Activated CD4-positive, alpha-beta memory T cell treated with anti-CD3 and anti-CD28 coated beads for 36 hours (primary cell): ENCODE measurements around the gene RASA3. TPM values are rescaled to one million over a fixed set of nuclear protein-coding genes. Genes with fewer than 3 reads are reported as not detected.
A peak's percentile ranks its signal among the peaks of the same experiment; 100 is the strongest.

Experiments used
- CTCF ChIA-PET: fragments of 350-600 bp; sonication (Branson Sonifier 250); formaldehyde crosslinking; loops from one replicate; lab custom pipeline; 2021; ENCODE audit warnings: antibody characterized with exemption, inconsistent platforms; lab: Charles Lee
- POLR2A ChIA-PET: fragments of 350-600 bp; sonication (Branson Sonifier 250); formaldehyde crosslinking; loops from one replicate; lab custom pipeline; 2021; ENCODE audit warnings: antibody characterized with exemption; lab: Charles Lee
- DNase-seq: peaks from one replicate; pipeline ENCODE4 v3.0.0-alpha.2; 2020
- H3K27ac Mint-ChIP-seq: one replicate; pipeline ENCODE4 v1.8.0; 2021; ENCODE audit warnings: mixed read lengths
- H3K27me3 Mint-ChIP-seq: one replicate; pipeline ENCODE4 v1.8.0; 2021; ENCODE audit warnings: mixed read lengths
- H3K36me3 Mint-ChIP-seq: one replicate; pipeline ENCODE4 v1.8.0; 2021; ENCODE audit warnings: mixed read lengths
- H3K4me1 Mint-ChIP-seq: one replicate; pipeline ENCODE4 v1.8.0; 2021; ENCODE audit warnings: low read depth, mixed read lengths
- H3K4me3 Mint-ChIP-seq: one replicate; pipeline ENCODE4 v1.8.0; 2021; ENCODE audit warnings: mild to moderate bottlenecking, mixed read lengths
- H3K9me3 Mint-ChIP-seq: one replicate; pipeline ENCODE4 v1.8.0; 2021; ENCODE audit warnings: mixed read lengths
- intact Hi-C: fragments of 100-400 bp; cut with micrococcal nuclease; formaldehyde crosslinking; loops from one replicate; pipeline ENCODE4 v1.15.1; 2023
- total RNA-seq, 2 experiments: library from RNA; stranded (reverse); gene quantifications; one replicate each; pipeline ENCODE4 v1.2.3, GENCODE V29; 2021

RASA3 gene
- total RNA-seq, 2 experiments from 2014 or later, result 45.9 to 49.3 TPM

- peaks cover 35% of the 10 kb centered on the region for H3K36me3 Mint-ChIP-seq
- no peaks in the 10 kb centered on the region for H3K9me3 Mint-ChIP-seq
- no peak overlapping the region for H3K27ac Mint-ChIP-seq
- peaks cover 6% of the 10 kb centered on the region for H3K4me1 Mint-ChIP-seq
- CTCF ChIA-PET, result no interaction called here
- H3K27me3 Mint-ChIP-seq, result no peaks in the 10 kb centered on the region
- no peak for DNase-seq
- no peak overlapping the region for H3K4me3 Mint-ChIP-seq
- POLR2A ChIA-PET, result no interaction called here
- intact Hi-C loops, result no loop called here
Observed at GRCh38 chr13:114013336-114013735, 119.1 kb downstream of the RASA3 start.

DNA sequence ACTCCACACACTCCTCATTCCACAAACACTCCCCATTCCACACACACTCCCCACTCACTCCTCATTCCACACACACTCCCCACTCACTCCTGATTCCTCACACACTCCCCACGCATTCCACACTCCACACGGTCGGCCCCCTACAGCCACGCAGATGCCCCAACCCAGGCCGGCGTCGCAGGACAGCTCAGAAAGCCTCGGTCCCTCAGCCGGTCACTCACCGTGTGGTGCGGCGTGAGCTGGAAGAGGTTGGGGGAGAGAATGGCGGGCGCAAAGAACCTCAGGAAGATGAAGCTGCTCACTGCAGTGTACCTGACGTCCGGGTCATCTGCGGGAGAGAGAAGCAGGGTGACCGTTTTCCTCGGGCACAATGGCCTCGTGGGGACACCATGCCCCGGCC is 119.5 kb downstream of the RASA3 start:
- POLR2A ChIA-PET, result no interaction called here

DNA sequence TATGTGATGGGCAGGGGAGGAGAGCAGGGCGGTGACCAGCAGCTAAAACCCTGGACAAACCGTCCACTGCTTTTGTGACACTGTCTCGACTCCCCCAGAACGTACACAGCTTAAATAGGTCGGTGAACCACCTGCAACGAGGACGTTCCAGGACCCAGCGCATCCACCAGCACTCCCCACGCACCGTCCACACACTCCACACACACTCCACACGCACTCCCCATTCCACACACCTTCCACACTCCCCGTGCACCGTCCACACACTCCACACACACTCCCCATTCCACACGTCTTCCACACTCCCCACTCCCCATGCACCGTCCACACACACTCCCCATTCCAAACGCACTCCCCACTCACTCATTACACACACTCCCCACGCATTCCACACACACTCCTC is 120.3 kb downstream of the RASA3 start:
- no peak overlapping the region for H3K4me3 Mint-ChIP-seq
- no peak for DNase-seq
- POLR2A ChIA-PET, result no interaction called here

More for the DNA sequence above, 119.5 kb downstream of the RASA3 start:
- CTCF ChIA-PET, result no interaction called here
- Mint-ChIP-seq H3K9me3 (no peaks in the 10 kb centered on the region), H3K36me3 (peaks cover 33% of the 10 kb centered on the region), H3K27ac (no peak overlapping the region), H3K4me3 (no peak overlapping the region), H3K27me3 (no peaks in the 10 kb centered on the region), H3K4me1 (peaks cover 6% of the 10 kb centered on the region)
- intact Hi-C loops, result no loop called here
- DNase-seq, result no peak

DNA sequence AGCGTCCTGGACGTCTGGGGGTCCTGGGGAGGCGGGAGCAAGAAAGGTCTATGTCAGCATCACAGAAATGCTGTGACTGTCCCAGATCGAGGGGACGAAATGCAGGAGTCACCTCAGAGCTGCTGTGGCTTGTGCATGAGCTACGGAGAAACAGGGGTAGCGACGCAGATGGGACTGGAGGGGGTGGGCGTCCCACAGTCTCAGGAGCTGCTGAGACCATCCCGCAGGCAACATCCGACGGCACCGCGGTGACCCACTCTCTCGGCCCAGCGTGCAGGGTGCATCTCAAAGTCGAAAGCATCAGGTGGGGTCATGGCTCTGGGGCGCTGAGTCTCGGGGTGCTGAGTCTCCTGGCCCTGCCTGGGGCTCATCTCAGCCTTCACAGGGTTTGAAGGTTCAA is 121.2 kb downstream of the RASA3 start:
- ChIA-PET POLR2A (no interaction called here), CTCF (no interaction called here)
- Mint-ChIP-seq H3K9me3 (no peaks in the 10 kb centered on the region), H3K27me3 (no peaks in the 10 kb centered on the region), H3K36me3 (peaks cover 25% of the 10 kb centered on the region), H3K4me1 (peaks cover 6% of the 10 kb centered on the region), H3K4me3 (no peak overlapping the region), H3K27ac (peak overlapping the region; percentile 28)
- no peak for DNase-seq
- intact Hi-C loops, result no loop called here

More for the DNA sequence above, 120.3 kb downstream of the RASA3 start:
- Mint-ChIP-seq H3K9me3 (no peaks in the 10 kb centered on the region), H3K27ac (no peak overlapping the region), H3K4me1 (peaks cover 6% of the 10 kb centered on the region), H3K36me3 (peaks cover 32% of the 10 kb centered on the region), H3K27me3 (no peaks in the 10 kb centered on the region)
- intact Hi-C loops, result no loop called here
- CTCF ChIA-PET, result no interaction called here

DNA sequence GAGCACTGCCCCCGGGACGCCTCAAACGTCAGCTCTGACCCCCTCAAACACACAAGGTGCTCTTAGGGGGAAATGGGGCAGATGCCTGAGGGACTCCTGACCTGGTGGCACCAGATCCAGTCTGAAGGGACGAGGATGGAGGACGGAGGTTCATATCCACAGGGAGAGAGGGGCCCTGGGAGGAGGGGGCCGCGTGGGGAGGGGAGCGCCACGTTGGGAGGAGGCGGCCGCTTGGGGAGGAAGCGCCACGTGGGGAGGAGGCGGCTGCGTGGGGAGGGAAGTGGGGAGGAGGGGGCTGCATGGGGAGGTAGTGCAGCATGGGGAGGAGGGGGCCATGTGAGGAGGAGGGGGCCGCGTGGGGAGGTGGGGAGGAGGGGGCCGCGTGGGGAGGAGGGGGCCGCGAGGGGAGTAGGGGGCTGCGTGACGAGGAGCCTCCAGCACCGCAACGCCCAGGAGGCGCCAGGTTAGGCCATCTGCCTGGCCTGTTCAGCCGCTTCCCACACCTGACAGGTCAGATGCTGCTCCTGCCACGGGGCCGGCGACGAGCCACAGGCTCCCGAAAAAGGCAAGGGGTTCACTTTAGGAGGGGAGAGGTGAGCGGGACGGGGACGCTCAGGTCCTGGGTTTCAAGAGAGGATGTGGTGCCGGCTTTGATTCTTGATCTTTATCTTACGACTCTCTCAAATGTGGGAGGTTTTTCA is 121.9 kb downstream of the RASA3 start:
- Mint-ChIP-seq H3K4me3 (no peak overlapping the region), H3K36me3 (peaks cover 22% of the 10 kb centered on the region), H3K4me1 (peaks cover 3% of the 10 kb centered on the region), H3K27ac (peak overlapping the region; percentile 28), H3K9me3 (no peaks in the 10 kb centered on the region), H3K27me3 (no peaks in the 10 kb centered on the region)
- intact Hi-C loops, result no loop called here
- no peak for DNase-seq
- ChIA-PET CTCF (no interaction called here), POLR2A (no interaction called here)

DNA sequence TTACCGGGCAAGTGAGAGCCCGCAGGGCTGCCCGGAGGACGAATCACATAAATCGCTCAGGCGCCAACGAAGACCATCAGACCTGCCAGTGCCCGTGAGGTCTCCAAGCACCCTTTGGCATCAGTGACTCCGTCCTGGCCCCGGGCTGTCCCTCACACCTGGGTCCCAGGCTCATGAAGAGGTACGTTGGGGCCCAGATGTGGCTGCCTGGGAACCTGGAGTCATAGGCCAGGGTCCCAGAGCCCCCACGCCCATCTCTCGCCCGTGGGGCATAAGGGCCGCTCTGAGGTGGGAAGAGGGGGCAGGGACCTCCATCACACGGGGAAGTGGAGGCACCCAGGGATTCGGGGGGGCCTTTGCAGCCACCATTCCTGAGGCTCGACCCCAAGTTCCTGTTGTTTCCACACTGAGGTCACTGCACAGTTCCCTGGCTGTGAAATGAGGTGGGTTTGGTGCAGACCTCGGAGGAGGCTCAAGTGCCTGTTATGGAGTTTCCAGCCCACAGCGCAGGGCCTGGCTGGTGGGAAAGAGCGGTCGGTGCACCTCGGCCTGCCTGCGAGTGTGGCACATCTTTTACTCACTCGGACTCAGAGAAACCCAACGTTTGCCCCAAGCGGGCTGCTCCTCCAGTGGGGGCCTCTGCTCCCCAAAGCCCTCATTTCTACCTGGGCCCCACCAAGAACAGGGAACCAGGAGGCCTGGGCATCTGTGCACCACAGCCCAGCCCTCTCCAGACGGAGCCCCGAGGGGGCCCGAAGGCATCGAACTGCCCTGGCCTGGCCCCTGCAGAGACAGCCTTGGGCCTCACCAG is 122.6 kb downstream of the RASA3 start:
- CTCF ChIA-PET, result no interaction called here
- intact Hi-C loops, result no loop called here

DNA sequence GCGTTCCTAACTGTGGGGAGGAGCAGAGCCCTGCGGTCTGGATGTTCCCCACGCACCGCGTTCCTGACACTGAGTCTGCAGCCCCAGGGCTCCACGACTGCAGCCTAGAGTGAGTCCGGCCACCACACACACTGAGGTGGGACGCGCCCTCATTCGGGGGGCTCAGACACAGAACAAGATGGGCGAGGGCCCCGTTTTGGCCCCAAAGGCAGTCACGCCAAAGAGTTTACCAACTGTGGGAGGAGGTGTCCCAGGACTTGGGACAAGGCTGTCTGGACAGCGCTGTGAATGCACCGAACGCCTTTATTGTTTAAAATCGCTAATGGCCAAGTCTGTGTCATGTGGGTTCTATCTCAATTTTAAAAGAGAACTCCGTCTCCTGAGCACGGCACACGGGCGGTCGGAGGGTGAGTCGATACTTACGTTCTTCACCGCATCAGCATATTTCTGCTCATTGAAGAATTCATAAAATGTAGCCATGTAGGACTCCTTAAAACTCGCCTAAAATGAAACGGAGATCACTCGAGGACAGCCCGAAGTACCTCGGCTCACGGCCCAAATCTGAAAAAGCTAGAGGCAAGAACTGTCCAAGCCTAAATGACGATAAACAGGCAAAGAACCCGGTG is 123.3 kb downstream of the RASA3 start:
- ChIA-PET POLR2A (no interaction called here), CTCF (no interaction called here)
- intact Hi-C loops, result no loop called here
- peaks cover 3% of the 10 kb centered on the region for H3K4me1 Mint-ChIP-seq
- DNase-seq, result no peak
- H3K9me3 Mint-ChIP-seq, result no peaks in the 10 kb centered on the region
- H3K36me3 Mint-ChIP-seq, result peaks cover 17% of the 10 kb centered on the region
- H3K27ac Mint-ChIP-seq, result peak overlapping the region; percentile 28
- no peak overlapping the region for H3K4me3 Mint-ChIP-seq
- no peaks in the 10 kb centered on the region for H3K27me3 Mint-ChIP-seq

More for the DNA sequence above, 122.6 kb downstream of the RASA3 start:
- DNase-seq, result no peak
- H3K4me1 Mint-ChIP-seq, result peaks cover 3% of the 10 kb centered on the region
- peaks cover 17% of the 10 kb centered on the region for H3K36me3 Mint-ChIP-seq
- no peaks in the 10 kb centered on the region for H3K27me3 Mint-ChIP-seq
- H3K9me3 Mint-ChIP-seq, result no peaks in the 10 kb centered on the region
- POLR2A ChIA-PET, result no interaction called here
- no peak overlapping the region for H3K4me3 Mint-ChIP-seq
- peak overlapping the region; percentile 28 for H3K27ac Mint-ChIP-seq

DNA sequence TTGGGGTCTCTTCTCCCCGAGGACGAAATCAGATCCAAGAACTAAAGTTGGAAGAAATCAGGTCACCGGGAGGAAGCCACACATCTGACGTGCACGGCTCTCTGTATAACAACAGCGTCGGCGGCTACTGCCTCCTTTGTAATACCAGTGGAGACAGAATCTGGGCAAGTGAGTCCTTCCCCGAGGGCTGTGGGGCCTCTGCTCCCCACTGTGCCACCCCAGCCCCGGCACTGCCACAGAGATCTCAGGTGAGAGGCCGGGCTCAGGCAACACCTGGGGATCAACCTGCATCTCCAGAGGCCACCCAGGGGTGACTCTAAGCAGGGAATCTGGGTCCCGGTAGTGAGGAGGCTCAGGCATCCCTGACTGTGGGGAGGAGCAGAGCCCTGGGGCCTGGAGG is 124.9 kb downstream of the RASA3 start:
- no peaks in the 10 kb centered on the region for H3K9me3 Mint-ChIP-seq
- no peak overlapping the region for H3K4me3 Mint-ChIP-seq
- ChIA-PET POLR2A (no interaction called here), CTCF (no interaction called here)
- intact Hi-C loops, result no loop called here
- H3K4me1 Mint-ChIP-seq, result peaks cover 3% of the 10 kb centered on the region
- DNase-seq, result no peak
- H3K27me3 Mint-ChIP-seq, result no peaks in the 10 kb centered on the region
- H3K27ac Mint-ChIP-seq, result no peak overlapping the region
- H3K36me3 Mint-ChIP-seq, result peaks cover 17% of the 10 kb centered on the region

DNA sequence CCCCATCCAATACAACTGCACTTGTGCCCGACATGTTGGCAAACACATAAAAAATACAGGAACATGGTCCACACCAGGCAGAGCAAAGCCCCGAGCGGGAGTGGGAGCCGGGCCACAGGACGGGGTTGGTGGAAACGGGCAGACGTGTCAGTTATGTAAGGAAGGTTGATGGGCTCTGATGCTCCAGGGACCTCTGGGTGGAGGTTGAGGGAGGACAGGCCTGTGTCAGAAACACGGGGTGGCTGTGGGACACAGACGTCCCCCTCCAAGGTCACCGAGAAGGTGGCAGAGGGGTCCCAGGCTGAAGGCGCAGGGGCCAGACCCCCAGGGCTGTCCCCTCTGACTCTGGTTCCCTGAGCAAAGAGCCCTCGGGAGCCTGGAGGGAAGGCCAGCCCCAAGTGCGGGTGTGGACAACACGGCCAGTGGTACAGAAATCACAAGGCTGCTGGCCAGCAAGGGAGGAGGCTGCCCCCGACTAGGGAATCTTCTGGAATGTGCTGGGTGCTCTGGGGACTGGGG is 127.2 kb downstream of the RASA3 start:
- ChIA-PET CTCF (no interaction called here), POLR2A (no interaction called here)
- no peaks in the 10 kb centered on the region for H3K27me3 Mint-ChIP-seq
- H3K4me1 Mint-ChIP-seq, result no peaks in the 10 kb centered on the region
- no peak overlapping the region for H3K27ac Mint-ChIP-seq
- no peaks in the 10 kb centered on the region for H3K9me3 Mint-ChIP-seq
- intact Hi-C loops, result no loop called here
- no peak overlapping the region for H3K4me3 Mint-ChIP-seq
- H3K36me3 Mint-ChIP-seq, result peaks cover 13% of the 10 kb centered on the region
- DNase-seq, result no peak

DNA sequence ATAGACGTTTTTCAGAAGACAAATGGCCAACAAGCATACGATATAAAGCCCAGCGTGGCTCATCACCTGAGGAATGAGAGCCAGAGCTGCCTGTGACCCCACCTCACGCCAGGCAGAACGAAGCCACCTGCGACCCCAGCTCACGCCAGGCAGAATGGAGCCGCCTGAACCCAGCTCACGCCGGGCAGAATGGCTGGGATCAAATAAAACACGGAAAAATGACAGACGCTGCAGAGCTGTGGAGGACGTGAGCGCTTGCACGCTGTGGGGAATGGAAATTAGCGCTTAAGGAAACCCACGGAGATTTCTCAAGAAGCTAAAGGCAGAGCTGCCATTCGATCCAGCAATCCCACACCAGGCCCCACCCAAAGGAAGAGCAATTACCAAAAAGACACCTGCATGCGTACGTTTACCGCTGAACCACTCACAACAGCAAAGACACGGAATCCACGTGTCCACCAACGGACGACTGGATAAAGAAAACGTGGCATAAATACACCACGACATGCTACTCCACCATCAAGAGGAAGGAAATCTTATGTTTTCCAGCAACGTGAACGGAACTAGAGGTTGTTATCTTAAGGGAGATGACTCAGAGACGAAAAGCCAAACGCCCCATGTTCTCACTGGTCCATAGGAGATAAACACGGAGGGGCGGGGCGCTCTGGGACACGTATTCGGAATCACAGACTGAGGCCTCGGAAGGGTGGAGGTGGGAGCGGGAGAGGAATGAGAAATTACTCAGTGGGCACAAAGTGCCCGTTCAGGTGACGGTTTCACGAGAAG is 127.8 kb downstream of the RASA3 start:
- peaks cover 12% of the 10 kb centered on the region for H3K36me3 Mint-ChIP-seq
- CTCF ChIA-PET, result no interaction called here
- intact Hi-C loops, result no loop called here

GRCh38 chr13:114002771-114003321 is 129.6 kb downstream of the RASA3 start:
- Mint-ChIP-seq H3K27ac (no peak overlapping the region), H3K9me3 (no peaks in the 10 kb centered on the region), H3K4me1 (peaks cover 4% of the 10 kb centered on the region), H3K36me3 (peaks cover 16% of the 10 kb centered on the region), H3K4me3 (no peak overlapping the region), H3K27me3 (no peaks in the 10 kb centered on the region)
- DNase-seq, result no peak
- intact Hi-C loops, result no loop called here
- ChIA-PET CTCF (interaction anchor here (0.6 kb wide), 1 partner anchor 112 kb away, joined by 3 read pairs; no protein-coding TSS in a partner anchor), POLR2A (no interaction called here)

More for the DNA sequence above, 127.8 kb downstream of the RASA3 start:
- Mint-ChIP-seq H3K27ac (no peak overlapping the region), H3K4me3 (no peak overlapping the region), H3K9me3 (no peaks in the 10 kb centered on the region), H3K4me1 (no peaks in the 10 kb centered on the region), H3K27me3 (no peaks in the 10 kb centered on the region)
- DNase-seq, result no peak
- POLR2A ChIA-PET, result no interaction called here
